Thymus (tissue), 11 donors: ENCODE measurements around the gene CCDC17. TPM values are rescaled to one million over a fixed set of nuclear protein-coding genes. Genes with fewer than 3 reads are reported as not detected.

ENCODE experiments used
- DNase-seq, 9 donors: peaks; one replicate each; pipeline ENCODE4 v3.0.0-alpha.2; 2013; ENCODE audit warnings: low spot score in 9 of 9, low read depth in 6 of 9, missing footprints in 1 of 9
- H3K27ac ChIP-seq, 2 donors: one replicate each; pipeline ENCODE4 v1.5.1; 2013; ENCODE audit warnings: control low read depth in 1 of 2, low read depth in 1 of 2, low read length in 1 of 2, mild to moderate bottlenecking in 1 of 2, moderate library complexity in 1 of 2
- H3K27me3 ChIP-seq, 2 donors: one replicate each; pipeline ENCODE4 v1.5.1; 2013; ENCODE audit warnings: low read length in 1 of 2; ENCODE audit not compliant: control insufficient read depth in 2 of 2, insufficient read depth in 1 of 2
- H3K36me3 ChIP-seq, 2 donors: one replicate each; pipeline ENCODE4 v1.5.1; 2013; ENCODE audit warnings: low read length in 1 of 2, mild to moderate bottlenecking in 1 of 2, moderate library complexity in 1 of 2; ENCODE audit not compliant: control insufficient read depth in 2 of 2, insufficient read depth in 2 of 2
- H3K4me1 ChIP-seq, 2 donors: one replicate each; pipeline ENCODE4 v1.5.1; 2013; ENCODE audit warnings: low read length in 2 of 2; ENCODE audit not compliant: control insufficient read depth in 2 of 2, insufficient read depth in 2 of 2
- H3K4me3 ChIP-seq, 2 donors: one replicate each; pipeline ENCODE4 v1.5.1; 2013; ENCODE audit warnings: low read length in 2 of 2, control low read depth in 1 of 2, mild to moderate bottlenecking in 1 of 2
- H3K9me3 ChIP-seq, 2 donors: one replicate each; pipeline ENCODE4 v1.5.1; 2013; ENCODE audit warnings: low read length in 1 of 2, mild to moderate bottlenecking in 1 of 2; ENCODE audit not compliant: control insufficient read depth in 2 of 2, insufficient read depth in 1 of 2
- WGBS: extraction: QIAGEN DNeasy Blood & Tissue Kit; methylation state at CpG from one replicate; pipeline ENCODE4 v1.1.7; 2013; 5-methylcytosine and 5-hydroxymethylcytosine counted together
- polyA plus RNA-seq: library from polyadenylated mRNA; stranded (reverse); fragments of 200-250 nt; gene quantifications from one replicate; pipeline ENCODE4 v1.2.3, GENCODE V29; 2013
- total RNA-seq: library from RNA; stranded (reverse); fragments of 120-200 nt; gene quantifications from one replicate; pipeline ENCODE4 v1.2.4, GENCODE V29; 2013
- donor health status: healthy.

Gene CCDC17
- total and polyA plus RNA-seq, 2 donors = 0.90 to 3.4 TPM

DNA sequence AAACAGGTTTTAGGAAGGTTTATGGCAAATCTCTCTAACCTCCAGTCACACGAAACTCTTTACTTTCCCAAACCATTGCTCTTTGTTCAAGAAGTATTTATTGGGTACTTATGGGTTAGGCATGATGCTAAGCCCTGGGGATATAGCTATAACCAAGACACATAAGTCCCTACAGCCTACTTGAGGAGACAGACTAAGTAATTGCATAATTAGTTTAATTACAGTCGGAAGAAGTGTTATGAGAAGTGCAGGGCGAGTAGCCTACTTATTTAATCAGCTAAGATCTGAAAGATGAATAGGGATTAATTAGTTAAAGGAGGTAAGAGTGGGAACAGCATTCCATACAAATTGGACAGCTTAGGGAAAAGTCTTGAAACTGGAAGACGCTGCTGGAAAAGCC, 53.2 kb downstream of the CCDC17 start:
- no peak overlapping the region for H3K4me3 ChIP-seq
- peaks cover 36 to 46% of the 10 kb centered on the region in 2 donors for H3K36me3 ChIP-seq
- no peaks in the 10 kb centered on the region for H3K4me1 ChIP-seq
- DNase-seq = no peak
- no peaks in the 10 kb centered on the region for H3K27me3 ChIP-seq
- H3K9me3 ChIP-seq = no peaks in the 10 kb centered on the region
- H3K27ac ChIP-seq = no peak overlapping the region
- 97% methylated on average over 4 of the region's 4 CpGs for WGBS

Other genes with a start within 250 kb of the CCDC17 start
- gene TESK2, start 132.9 kb downstream of the CCDC17 start, total RNA-seq = 3.9 TPM
- 6.6 TPM for gene TESK2, start 132.9 kb downstream of the CCDC17 start, polyA plus RNA-seq
- 2.8 TPM for gene CCDC163, start 124.0 kb downstream of the CCDC17 start, total RNA-seq
- 6.3 TPM for gene CCDC163, start 124.0 kb downstream of the CCDC17 start, polyA plus RNA-seq
- 3.6 TPM for gene MMACHC, start 123.8 kb downstream of the CCDC17 start, total RNA-seq
- 1.5 TPM for gene MMACHC, start 123.8 kb downstream of the CCDC17 start, polyA plus RNA-seq
- 347 TPM for gene PRDX1, start 102.2 kb downstream of the CCDC17 start, total RNA-seq
- 389 TPM for gene PRDX1, start 102.2 kb downstream of the CCDC17 start, polyA plus RNA-seq
- gene AKR1A1, start 73.2 kb downstream of the CCDC17 start, total RNA-seq = 147 TPM
- 130 TPM for gene AKR1A1, start 73.2 kb downstream of the CCDC17 start, polyA plus RNA-seq
- 151 TPM for gene NASP, start 40.0 kb downstream of the CCDC17 start, total RNA-seq
- 170 TPM for gene NASP, start 40.0 kb downstream of the CCDC17 start, polyA plus RNA-seq
- gene GPBP1L1, start 62.5 kb upstream of the CCDC17 start, total RNA-seq = 87.2 TPM
- 92.3 TPM for gene GPBP1L1, start 62.5 kb upstream of the CCDC17 start, polyA plus RNA-seq
- 26.9 TPM for gene TMEM69, start 64.1 kb upstream of the CCDC17 start, total RNA-seq
- gene TMEM69, start 64.1 kb upstream of the CCDC17 start, polyA plus RNA-seq = 28.8 TPM
- 11.6 TPM for gene IPP, start 126.6 kb upstream of the CCDC17 start, total RNA-seq
- gene IPP, start 126.6 kb upstream of the CCDC17 start, polyA plus RNA-seq = 8.9 TPM
- 3.4 TPM for gene MAST2, start 179.6 kb upstream of the CCDC17 start, total RNA-seq
- gene MAST2, start 179.6 kb upstream of the CCDC17 start, polyA plus RNA-seq = 8.8 TPM